Bone marrow (tissue), 2 donors: ENCODE data around the gene RASA3.

Experiments
- DNase-seq, 2 donors: peaks; one replicate each; lab custom pipeline; 2025; lab: John Stamatoyannopoulos, UW

The RASA3 gene

DNA sequence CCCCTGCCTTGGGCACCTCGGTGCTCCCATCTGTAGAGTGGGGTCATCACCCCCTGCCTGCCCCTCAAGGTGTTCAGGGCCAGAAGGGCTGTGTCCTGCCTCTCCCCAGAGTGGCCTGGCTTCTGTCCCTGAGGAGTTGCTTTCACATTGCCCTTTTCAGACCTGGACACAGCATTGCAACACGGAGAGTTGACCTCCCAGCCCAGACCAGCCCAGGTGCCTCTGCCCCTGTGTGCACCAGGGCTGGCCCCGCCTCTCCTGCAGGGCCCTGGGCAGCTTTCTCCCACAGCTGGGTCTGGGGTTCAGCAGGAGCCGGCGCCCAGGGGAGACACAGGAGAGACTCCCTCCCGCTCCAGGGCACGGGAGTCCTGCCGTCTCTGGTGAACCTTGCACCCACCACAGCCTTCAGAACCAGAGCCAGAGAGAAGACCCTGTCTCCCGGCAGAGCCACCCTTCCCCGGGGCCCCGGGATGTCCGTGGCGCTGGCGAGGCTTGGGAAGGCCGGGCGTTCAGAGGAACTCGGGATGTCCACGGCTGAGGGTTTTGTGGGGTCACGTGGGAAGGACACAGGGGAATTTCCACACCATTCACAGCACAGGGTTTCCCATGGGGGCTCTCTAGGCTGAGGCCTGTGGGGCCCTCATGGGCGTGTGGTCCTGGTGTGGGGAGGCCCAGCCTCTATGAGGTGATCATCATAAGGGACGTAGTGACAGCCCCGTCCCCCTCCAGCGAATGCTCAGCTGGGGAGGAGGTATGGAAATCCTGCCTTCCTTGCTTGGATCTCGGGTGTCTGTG lies 181.8 kb downstream of the RASA3 start:
- DNase-seq: no peak

GRCh38 chr13:113949546-113949945 lies 182.9 kb downstream of the RASA3 start:
- no peak for DNase-seq

DNA sequence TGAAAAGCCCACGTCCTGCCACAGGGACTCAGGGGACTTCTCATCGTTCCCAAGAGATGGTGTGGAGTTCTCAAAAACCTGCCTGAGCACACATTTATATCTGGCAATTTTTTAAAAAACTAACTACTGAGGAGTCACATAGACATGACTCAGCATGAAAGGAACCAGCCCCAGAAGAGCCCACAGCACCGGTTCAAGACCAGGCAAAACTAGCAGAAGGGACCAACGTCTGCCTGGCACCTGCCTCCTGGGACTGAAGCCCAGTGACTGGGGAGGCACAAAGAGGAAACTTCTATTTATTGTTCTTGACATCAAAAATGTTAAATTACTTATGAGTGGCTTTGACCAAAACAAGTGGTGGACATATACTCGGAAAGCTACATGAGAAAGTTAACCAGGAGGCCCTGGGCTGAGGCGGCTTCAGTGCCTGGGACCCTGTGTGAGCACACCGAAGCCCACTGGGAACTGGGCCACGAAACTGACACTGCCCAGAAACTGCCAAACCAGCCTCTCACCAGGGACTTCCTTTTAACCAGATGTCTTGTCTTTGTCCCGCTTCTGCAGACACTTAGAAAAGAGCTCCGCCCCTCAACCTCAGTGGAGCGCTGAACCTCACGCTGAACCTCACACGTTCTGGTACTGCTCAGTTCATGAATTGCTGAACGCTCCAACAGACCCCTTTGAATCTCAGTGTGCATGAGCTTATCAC lies 184.2 kb downstream of the RASA3 start:
- no peak for DNase-seq

DNA sequence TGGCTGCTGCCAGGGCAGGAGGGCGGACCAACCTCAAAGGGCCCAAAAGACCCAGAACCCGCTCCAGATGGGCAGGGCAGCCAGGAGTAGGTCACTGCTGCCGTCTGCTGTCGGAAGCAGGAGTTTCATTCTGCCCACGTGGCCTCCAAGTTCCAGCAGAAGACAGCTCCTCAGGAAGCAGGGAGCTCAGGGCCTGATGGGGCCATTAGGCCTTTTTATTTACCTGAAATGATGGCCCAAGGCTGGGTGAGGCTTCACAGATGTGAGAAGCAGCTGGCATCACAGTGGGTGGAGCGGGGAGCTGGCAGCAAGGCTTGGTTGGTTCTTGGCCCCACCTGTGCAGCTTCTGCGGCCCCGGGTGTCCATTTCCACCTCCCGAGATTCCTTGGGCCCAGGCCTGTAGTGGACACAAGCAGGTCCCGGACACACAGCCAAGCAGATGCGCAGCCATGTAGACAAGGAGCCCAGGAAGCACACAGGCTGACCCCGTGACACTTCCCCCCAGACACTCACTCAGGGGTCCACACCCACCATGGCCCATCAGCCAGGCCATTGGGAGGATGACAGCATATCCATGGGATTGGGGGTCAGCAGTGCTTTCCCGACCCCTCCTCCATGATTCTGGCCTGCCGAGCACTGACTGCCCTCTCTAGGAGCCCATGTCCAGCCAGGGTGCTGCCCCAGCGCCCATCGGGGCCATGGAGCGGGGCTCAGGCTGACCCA lies 185.0 kb downstream of the RASA3 start:
- no peak for DNase-seq

DNA sequence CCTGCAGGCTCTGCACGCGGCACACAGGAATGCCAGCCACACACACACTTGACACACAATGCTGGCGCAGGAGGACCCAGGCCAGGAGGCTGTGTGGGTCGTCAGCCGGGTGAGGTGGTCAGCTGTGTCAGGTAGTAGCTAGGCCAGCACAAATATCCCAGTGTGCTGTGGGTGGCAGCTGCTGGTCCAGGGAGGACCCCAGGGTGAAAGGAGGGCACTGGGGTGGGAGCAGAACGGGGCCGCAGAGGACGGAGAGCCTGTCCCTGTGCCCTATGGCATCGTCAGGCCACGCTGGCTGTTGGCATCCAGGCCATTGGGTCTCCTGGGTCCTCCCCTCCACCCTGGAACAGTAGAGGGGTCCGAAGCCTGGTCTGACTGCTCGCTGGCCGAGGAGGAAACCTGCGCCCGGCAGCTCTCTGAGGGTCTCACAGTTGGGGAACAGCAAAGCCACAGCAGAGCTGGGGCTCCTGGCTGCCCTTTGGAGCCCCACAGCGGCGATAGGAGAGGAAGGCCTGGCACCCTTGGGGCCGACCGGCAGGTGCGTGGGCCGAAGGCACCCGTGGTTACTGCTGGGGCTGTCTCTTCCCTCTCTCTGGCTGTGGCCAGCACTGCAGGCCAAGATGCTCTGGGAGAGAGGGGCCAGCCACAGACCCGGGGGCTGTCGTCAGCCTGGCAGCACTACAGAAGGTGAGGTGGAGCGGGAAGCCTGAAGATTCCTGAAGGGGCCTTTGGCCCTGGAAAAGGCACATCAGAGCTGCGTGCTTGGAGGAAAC lies 185.8 kb downstream of the RASA3 start:
- no peak for DNase-seq

DNA sequence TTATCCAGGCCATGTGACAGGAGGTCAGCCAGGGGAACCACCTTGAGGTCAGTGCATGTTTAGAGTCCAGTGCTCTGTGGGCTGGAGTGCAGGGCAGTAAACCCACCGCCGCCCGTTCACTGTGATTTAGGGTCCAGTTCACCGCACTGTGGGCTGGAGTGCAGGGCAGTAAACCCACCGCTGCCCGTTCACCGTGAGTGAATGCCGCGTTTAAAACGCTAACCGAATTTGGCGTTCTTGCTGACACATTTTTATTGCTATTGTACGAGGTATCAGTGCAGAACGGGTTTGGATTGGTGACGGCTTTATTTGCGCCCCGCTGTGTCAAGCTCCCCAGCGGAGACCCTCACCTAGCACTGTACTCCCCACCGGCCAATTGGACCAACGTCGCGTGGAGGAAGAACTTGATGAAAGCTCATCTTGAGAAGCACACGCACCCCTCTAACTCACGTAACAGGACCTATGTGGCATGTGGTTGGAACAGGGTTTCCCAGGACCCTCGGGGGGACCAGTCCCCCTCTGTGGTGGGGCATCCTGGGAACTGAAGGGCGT lies 186.5 kb downstream of the RASA3 start:
- no peak for DNase-seq

GRCh38 chr13:113943821-113944565 lies 188.4 kb downstream of the RASA3 start:
- DNase-seq: no peak

GRCh38 chr13:113942591-113943103 lies 189.8 kb downstream of the RASA3 start:
- no peak for DNase-seq

DNA sequence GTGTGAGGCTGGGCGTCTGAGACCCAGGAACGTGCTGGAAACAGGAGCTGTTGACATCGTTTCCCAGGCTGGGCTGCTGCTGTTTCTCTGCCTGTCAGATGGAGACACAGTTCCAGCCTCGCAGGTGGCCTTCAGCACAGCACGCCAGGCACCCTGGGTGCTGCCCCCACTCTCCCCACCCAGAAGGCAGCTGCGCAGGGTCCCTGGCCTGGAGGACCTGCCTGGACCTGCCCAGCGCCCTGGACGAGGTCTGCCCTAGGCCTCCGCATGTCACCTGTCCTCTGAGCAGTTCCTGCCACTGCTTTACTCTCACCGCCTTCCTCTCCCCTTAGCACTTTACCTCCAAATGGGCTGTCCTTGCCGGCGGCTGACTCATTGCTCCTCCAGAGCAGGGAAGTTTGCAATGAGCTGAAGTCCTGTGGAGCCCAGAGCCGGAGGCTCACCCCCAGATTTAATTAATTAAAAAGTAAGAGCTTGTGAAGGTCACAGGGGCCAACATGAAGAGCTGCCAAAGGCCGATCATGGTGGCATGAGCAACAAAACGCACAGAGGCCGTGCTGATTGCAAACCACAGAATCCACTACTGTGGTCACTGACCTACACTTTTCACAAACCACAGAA lies 190.7 kb downstream of the RASA3 start:
- no peak for DNase-seq

- DNase-seq: no peak
Measured at GRCh38 chr13:113939944-113940297, 192.5 kb downstream of the RASA3 start.

DNA sequence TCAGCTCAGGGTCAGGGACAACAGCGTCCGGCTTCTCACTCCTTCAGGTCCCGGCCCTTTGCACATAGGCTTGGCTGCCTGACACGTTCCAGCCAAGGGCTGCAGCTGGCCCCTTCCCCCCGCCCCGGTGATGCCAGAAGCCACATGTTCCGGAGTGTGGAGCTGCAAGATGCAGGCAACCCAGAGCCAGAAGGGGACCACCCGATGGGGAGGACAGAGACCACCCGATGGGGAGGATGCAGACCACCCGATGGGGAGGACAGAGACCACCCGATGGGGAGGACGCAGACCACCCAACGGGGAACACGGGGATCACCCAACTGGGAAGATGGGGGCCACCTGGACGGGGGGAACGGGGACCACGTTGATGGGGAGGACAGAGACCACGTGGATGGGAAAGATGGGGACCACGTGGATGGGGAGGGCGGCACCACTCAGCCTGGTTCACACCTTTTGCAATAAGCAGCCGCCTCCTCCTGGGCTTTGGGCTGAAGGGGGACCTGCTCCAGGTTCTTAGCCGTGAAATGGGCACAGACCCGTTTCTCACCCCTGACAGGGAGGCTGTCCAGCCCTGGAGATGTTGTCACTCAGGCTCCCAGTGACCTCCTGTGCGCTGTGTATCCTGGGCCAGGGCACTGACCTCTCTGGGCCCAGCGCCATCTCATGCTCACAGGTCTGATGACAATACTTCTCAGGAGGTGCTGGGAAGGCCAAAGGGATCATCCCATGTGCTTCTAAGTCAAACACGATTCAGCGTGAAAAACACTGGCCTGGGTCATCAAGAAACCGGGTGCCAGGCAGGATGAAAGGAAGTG lies 193.1 kb downstream of the RASA3 start:
- DNase-seq: no peak

DNA sequence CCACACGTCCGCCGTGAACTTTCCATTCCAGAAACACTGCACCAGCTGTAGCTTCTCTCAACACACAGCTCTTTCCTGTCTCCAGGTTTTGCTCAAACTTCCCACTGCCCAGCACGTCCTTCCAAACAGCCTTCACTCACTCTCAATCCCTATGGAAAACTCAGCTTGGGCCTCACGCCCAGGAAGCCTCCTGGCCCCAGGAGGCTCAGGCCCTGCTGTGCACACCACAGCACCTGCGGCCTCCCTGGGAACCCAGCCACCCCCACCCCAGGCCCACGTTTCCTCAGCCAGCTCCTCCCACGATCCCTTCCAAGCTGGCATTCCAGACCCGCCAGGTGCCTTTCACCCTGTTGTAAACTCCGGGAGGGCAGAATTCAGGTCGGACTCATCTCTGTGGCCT lies 193.7 kb downstream of the RASA3 start:
- no peak for DNase-seq

- no peak for DNase-seq
Measured at GRCh38 chr13:113938246-113938645, 194.2 kb downstream of the RASA3 start.

GRCh38 chr13:113937527-113938180 lies 194.8 kb downstream of the RASA3 start:
- no peak for DNase-seq

GRCh38 chr13:113937073-113937472 lies 195.3 kb downstream of the RASA3 start:
- no peak for DNase-seq

DNA sequence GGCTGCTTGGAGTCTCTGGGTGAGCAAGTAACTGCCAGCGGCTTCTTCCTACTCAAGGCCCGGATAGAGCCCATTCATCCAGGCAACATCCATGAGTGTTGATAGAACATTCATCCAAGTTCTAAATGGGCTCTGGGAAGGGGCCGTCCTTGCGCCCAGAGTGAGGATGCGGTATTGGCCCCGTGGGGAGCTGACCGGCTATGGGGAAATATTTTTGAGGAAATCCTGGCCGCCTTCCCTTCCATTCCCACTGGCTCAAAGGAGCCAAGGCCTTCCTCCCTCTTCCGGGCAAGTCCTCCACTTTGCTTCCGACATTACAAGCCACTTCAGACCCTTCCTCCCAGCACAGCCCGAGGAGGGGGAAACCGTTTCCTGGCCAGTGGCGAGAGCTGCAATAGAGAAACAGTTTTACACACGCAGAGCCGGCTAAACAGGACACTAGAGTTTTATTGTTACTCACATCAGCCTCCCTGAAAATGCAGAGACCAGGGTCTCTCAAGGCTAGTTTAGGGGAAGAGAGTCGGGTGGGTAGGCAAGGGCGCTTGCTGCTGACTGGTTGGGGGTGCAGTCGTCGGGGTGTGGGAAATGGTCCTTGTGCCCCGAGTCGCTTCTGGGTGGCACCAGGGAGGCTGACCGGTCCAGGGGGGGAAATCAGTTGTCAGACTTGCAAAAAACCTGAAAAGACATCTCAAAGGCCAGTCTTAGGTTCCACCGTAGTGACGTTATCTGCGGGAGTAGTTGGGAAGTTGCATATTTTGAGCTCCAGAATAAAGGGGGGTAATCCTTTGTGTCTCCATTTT lies 196.1 kb downstream of the RASA3 start:
- no peak for DNase-seq

DNA sequence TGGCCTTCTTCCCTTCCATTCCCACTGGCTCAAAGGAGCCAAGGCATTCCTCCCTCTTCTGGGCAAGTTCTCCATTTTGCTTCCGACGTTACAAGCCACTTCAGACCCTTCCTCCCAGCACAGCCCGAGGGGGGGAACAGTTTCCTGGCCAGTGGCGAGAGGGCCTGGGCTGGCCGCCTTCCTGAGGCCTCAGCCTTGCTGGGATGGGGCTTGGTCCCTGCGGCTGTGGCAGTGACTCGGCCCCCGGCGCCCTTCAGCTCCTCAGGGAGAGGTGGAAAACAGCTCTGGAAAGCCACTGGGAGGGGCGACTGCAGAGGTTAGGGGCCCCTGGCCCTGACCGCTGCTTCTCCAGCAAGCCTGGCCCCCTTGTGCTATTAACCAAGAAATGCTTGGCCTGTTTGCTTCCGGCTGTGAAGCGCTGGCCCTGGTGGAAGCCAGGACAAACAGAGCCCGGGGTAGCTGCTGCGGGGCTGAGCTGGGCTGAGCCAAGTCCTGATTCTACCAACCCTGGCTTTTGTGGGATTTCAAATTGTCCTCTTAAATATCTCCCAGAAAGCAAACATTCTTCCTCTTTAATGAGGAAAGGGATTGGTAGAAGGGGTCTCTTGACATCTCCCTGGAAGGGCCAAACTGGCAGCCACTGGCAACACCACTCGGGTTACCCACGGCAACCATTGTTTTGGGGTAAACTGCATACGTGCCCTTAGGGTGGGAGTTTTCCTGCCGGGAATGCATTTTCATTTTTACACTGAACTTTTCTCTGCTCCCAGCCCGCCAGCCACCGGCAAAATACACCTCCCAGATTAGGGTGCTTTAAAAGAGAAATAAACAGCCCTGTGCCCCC lies 197.2 kb downstream of the RASA3 start:
- DNase-seq: no peak
